ENCODE data around the gene HSD11B1L. TPM values are rescaled to one million over a fixed set of nuclear protein-coding genes. Genes with fewer than 3 reads are reported as not detected.

The HSD11B1L gene, protein sequence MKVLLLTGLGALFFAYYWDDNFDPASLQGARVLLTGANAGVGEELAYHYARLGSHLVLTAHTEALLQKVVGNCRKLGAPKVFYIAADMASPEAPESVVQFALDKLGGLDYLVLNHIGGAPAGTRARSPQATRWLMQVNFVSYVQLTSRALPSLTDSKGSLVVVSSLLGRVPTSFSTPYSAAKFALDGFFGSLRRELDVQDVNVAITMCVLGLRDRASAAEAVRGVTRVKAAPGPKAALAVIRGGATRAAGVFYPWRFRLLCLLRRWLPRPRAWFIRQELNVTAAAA
- total RNA-seq: 116 TPM

DNA sequence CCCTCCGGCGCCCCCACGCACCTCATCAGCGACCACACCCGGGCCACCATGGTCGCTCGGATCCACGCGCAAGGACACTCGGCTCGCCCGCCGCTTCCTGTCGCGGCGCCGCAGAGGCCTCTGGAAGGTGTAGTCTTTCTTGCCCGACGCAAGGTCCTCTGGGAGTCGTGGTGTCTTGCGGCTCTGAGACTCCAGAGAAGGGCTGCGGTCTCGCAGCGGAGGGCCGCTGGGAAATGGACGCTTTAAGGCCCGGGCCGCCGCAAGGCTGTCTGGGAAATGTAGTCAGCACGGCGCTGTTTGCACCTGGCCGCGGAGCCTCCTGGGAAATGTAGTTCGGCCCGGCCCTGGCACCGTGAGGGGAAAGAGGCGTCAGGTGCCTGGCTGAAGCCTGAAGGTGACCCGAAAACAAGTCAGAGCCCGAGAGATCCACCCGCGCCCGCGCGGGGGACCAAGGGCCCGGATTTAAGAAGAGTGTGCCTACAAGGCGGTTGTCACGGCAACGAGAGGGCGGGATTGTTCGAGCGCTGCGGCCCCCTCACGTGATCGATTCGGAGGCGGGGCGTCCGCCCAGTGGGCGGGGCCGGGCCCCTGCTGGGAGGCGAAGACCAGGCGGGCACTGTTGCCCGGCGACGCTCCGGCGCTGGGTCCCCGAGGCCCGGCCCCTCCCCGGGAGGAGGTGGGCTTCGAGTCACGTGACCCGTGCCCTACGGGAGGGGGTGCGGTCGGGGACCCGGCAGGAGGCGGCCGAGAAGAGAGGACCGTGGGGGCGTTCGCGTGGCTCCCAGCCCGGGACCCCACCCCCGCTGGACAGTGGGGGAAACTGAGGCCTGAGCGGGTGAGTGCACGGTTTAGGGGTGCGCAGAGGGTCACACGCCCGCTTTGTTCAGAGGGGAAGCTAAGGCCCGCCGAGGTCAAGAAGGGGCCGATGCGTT, at the start of gene HSD11B1L, which contains the start of gene MICOS13:
TSS of gene HSD11B1L (plus strand) at position 591 of the 932 bp plus-strand sequence. CDS start 3,806 bp downstream, outside the sequence.
TSS of gene MICOS13 (minus strand) at position 80 of the 932 bp plus-strand sequence. CDS start at position 50, 30 bp downstream.
- Histone ChIP-seq H3K27ac (peak within 1 kb of the TSS; percentile 80 to 95), H3K9me3 (no peaks in the 10 kb centered on the region), H3K4me3 (peak within 1 kb of the TSS; percentile 77 to 96), H3K27me3 (no peaks in the 10 kb centered on the region), H3K36me3 (peaks cover 0 to 7% of the 10 kb centered on the region in 2 donors), H3K4me1 (peaks cover 6 to 9% of the 10 kb centered on the region in 2 donors)
- peak; percentile 97 to 99 for DNase-seq (ENCODE audit: low spot score in 2 of 2)
- intact Hi-C loops (cut with DNase I): loop anchor here (1.0 to 5.0 kb wide), 5 partner anchors 10 to 388 kb away; partner anchors contain the start of genes CATSPERD, LONP1, NDUFA11 and RPL36
- TF ChIP-seq, protein P1, sequence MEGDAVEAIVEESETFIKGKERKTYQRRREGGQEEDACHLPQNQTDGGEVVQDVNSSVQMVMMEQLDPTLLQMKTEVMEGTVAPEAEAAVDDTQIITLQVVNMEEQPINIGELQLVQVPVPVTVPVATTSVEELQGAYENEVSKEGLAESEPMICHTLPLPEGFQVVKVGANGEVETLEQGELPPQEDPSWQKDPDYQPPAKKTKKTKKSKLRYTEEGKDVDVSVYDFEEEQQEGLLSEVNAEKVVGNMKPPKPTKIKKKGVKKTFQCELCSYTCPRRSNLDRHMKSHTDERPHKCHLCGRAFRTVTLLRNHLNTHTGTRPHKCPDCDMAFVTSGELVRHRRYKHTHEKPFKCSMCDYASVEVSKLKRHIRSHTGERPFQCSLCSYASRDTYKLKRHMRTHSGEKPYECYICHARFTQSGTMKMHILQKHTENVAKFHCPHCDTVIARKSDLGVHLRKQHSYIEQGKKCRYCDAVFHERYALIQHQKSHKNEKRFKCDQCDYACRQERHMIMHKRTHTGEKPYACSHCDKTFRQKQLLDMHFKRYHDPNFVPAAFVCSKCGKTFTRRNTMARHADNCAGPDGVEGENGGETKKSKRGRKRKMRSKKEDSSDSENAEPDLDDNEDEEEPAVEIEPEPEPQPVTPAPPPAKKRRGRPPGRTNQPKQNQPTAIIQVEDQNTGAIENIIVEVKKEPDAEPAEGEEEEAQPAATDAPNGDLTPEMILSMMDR (IDR thresholded peaks at IDR 0.05): no peak

DNA sequence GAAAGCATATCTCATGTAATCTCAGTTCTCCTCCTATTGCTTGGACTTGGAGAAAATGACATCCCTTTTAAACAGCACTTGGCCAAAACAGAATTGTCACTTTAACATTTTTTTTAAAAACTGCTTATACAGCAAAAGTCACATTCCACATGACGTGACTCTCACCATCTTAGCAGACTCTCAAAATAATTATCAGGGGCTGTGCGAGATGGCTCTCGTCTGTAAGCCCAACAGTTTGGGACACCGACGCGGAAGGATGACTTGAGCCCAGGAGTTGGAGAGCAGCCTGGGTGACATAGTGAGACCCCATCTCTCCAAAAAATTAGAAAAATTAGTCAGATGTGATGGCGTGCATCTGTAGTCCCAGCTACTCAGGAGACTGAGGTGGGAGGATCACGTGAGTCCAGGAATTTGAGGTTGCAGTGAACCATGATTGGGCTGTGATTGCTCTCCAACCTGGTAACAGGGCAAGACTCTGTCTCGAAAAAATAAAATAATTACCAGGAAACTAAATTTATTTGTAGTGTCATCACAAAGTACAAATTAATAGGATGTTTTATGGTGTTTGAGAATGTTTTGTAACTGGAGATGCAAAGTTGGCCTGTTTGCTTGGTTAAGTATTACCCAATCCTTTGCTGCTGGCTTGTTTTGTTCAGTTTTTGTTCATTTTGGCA, 49.1 kb upstream of the HSD11B1L start:
- TF ChIP-seq, protein P1 (IDR thresholded peaks at IDR 0.05): no peak
- no peaks in the 10 kb centered on the region for H3K27me3 ChIP-seq
- no peak overlapping the region for H3K4me3 ChIP-seq
- intact Hi-C loops (cut with DNase I): no loop called here
- peaks cover 0 to 35% of the 10 kb centered on the region in 2 donors for H3K4me1 ChIP-seq
- H3K9me3 ChIP-seq: no peaks in the 10 kb centered on the region
- H3K27ac ChIP-seq: no peak overlapping the region
- DNase-seq (ENCODE audit: low spot score in 2 of 2): no peak
- peaks cover 16 to 23% of the 10 kb centered on the region in 2 donors for H3K36me3 ChIP-seq

DNA sequence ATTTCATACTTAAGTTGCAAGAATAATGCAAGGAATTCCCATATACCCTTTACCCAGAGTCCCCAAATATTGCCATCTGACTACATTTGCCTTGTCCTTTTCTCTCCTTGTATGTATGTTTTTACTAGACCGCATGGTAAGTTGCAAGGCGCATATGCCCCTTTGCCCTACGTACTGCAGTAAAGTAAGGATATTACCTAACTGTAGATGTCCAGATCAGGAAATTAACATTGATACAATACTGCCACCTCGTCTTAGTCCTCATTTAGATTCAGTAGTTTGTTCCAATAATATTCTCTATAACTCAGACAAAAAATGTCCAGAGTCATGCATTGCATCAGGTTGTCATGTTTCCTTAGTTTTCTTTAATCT, 48.6 kb upstream of the HSD11B1L start:
- peak in 1 of 2 donors; percentile 40 for DNase-seq (ENCODE audit: low spot score in 2 of 2)
- H3K4me3 ChIP-seq: no peak overlapping the region
- peaks cover 0 to 35% of the 10 kb centered on the region in 2 donors for H3K4me1 ChIP-seq
- H3K27ac ChIP-seq: no peak overlapping the region
- H3K27me3 ChIP-seq: no peaks in the 10 kb centered on the region
- TF ChIP-seq, protein P1 (IDR thresholded peaks at IDR 0.05): no peak
- H3K36me3 ChIP-seq: peaks cover 10 to 18% of the 10 kb centered on the region in 2 donors
- H3K9me3 ChIP-seq: no peaks in the 10 kb centered on the region
- intact Hi-C loops (cut with DNase I): no loop called here

DNA sequence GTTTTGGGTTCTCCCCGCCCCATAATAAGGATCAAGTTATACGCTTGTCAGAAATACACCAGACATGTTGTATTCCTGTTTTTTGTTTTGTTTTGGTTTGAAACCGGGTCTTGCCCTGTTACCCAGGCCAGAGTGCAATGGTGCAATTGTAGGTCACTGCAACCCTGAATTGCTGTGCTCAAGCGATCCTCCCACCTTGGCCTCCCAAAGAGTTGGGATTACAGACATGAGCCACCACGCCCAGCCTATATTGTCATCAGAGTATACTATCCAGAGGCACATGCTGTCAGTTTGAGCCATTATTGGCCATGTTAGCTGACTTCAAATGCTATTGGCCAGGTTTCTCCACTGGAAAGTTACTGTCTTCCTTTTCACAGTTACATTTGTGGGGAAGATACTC, 48.2 kb upstream of the HSD11B1L start:
- TF ChIP-seq, protein P1 (IDR thresholded peaks at IDR 0.05): no peak
- Histone ChIP-seq H3K4me1 (peaks cover 0 to 31% of the 10 kb centered on the region in 2 donors), H3K9me3 (no peaks in the 10 kb centered on the region), H3K36me3 (peaks cover 8 to 14% of the 10 kb centered on the region in 2 donors), H3K27me3 (no peaks in the 10 kb centered on the region), H3K4me3 (no peak overlapping the region), H3K27ac (no peak overlapping the region)
- intact Hi-C loops (cut with DNase I): no loop called here
- peak in 1 of 2 donors; percentile 47 for DNase-seq (ENCODE audit: low spot score in 2 of 2)

DNA sequence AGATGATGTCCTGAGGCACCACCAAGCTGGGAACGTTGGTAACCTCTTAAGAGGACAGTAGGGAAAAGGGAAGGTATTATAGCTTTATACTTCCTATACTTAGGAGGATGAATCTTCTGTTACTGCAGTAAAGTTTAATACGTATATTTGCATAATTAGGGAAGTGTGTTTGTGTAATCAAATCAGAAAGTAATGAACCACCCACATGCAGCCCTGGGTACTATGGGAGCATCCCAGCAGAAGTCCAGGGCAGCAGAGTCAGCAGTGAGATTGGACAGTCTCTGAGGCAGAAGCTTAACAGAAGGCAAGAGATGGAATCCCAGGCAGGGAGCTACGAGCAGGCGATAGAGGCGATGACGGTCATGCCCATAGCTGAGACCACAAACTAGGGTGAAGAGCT, 45.4 kb upstream of the HSD11B1L start:
- Histone ChIP-seq H3K9me3 (no peaks in the 10 kb centered on the region), H3K27me3 (no peaks in the 10 kb centered on the region), H3K4me3 (no peak overlapping the region), H3K36me3 (no peaks in the 10 kb centered on the region), H3K27ac (no peak overlapping the region), H3K4me1 (peaks cover 0 to 19% of the 10 kb centered on the region in 2 donors)
- TF ChIP-seq, protein P1 (IDR thresholded peaks at IDR 0.05): no peak
- peak in 1 of 2 donors; percentile 35 for DNase-seq (ENCODE audit: low spot score in 2 of 2)
- intact Hi-C loops (cut with DNase I): no loop called here
